ENCODE results near the gene C2CD3.
A peak's percentile ranks its signal among the peaks of the same experiment; 100 is the strongest.

Gene C2CD3

GRCh38 chr11:74057249-74058151, 113.3 kb downstream of the C2CD3 start:
- DNase-seq, result no peak

GRCh38 chr11:74055938-74056337, 114.9 kb downstream of the C2CD3 start:
- no peak for DNase-seq

- DNase-seq, result no peak
These were observed 120.3 kb downstream of the C2CD3 start for GRCh38 chr11:74050465-74050864.

- no peak for DNase-seq
These were observed 121.8 kb downstream of the C2CD3 start for GRCh38 chr11:74048993-74049392.

- no peak for DNase-seq
These were observed 126.3 kb downstream of the C2CD3 start for GRCh38 chr11:74044538-74044937.

- no peak for DNase-seq
These were observed 127.4 kb downstream of the C2CD3 start for GRCh38 chr11:74043450-74043849.

GRCh38 chr11:74037309-74037708, 133.5 kb downstream of the C2CD3 start:
- DNase-seq, result no peak

- DNase-seq, result no peak
These were observed 135.5 kb downstream of the C2CD3 start for GRCh38 chr11:74035264-74035663.

GRCh38 chr11:74033046-74033445, 137.8 kb downstream of the C2CD3 start:
- DNase-seq, result no peak

GRCh38 chr11:74030723-74031676, 139.8 kb downstream of the C2CD3 start:
- DNase-seq, result no peak

- no peak for DNase-seq
These were observed 145.2 kb downstream of the C2CD3 start for GRCh38 chr11:74025467-74026166.

GRCh38 chr11:74024261-74025029, 146.4 kb downstream of the C2CD3 start:
- DNase-seq, result peak; percentile 73

GRCh38 chr11:74023276-74023675, 147.5 kb downstream of the C2CD3 start:
- DNase-seq, result no peak

- DNase-seq, result no peak
These were observed 148.3 kb downstream of the C2CD3 start for GRCh38 chr11:74022546-74022945.

- no peak for DNase-seq
These were observed 148.8 kb downstream of the C2CD3 start for GRCh38 chr11:74021998-74022397.

- DNase-seq, result no peak
These were observed 150.3 kb downstream of the C2CD3 start for GRCh38 chr11:74020539-74020938.

GRCh38 chr11:74019860-74020259, 150.9 kb downstream of the C2CD3 start:
- DNase-seq, result peak; percentile 84

- DNase-seq, result no peak
These were observed 151.6 kb downstream of the C2CD3 start for GRCh38 chr11:74019104-74019738.

- DNase-seq, result no peak
These were observed 152.3 kb downstream of the C2CD3 start for GRCh38 chr11:74018331-74019005.

GRCh38 chr11:74017631-74018030, 153.2 kb downstream of the C2CD3 start:
- DNase-seq, result no peak

Data from activated CD4-positive, alpha-beta T cell treated with anti-CD3 and anti-CD28 coated beads for 48 hours (primary cell).